G401.6 (cell line): ENCODE measurements around the gene AXIN2.

ENCODE experiments used
- FAIRE-seq: peaks from 2 replicates; lab custom pipeline; 2012; peaks lifted over from hg19 to GRCh38; lab: Jason Lieb, UNC

The AXIN2 gene

DNA sequence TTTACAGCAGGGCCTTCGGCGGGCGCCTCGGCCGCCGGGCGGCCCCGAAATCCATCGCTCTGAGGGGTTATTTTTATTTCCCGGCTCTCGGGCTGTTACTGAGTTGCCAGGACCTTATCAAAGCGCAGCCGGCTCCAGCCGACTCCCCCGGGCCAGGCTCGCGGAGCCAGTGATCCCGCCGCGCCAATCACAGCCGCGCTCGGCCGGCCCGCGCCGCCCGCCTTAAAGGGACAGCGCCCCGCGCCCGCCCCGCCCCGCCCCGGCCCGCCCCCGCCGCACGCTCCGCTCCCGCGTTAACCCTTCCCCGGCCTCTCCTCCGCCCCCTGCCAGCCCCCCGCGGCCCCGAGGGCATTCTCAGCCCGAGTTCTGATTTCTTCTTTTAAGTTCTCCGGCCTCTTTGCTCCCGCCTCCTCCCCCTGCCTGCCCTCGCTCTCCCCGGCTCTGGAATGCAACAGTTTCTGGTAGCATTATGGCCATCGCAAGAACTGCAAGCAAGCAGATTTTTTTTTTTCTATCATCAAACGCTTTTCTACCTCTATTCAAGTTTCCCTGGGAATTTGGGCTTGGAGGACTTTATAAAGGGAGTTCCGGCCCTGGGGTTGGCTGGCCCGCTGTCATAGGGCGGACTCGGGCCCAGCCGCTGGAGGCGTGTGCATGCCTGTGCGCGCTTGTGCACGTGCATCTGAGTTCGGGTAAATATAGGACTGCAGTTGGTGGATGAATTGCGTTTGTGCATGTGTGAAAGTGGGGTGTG, at the start of gene AXIN2:
TSS of gene AXIN2 (minus strand) at position 197 of the 754 bp plus-strand sequence. CDS start 3,028 bp downstream, outside the sequence.
- no peak for FAIRE-seq

DNA sequence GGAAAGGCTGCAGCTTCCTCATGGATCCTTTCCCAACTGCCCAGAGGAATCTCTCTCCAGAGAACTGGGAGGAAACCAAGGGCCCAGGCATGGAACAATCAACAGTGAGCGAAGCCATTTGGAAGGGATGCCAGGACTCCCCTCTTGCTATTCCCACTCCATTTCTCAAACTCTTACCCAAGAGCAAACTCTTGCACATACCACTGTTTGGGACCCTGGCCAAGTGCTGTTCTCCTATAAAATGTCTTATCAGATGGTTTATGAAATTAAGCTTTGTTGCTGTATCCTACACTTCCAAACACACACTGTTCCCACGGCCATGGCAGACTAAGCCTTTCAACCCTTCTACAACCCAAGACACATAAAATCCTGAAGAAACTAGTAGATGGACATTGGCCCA, 48.3 kb upstream of the AXIN2 start:
- no peak for FAIRE-seq

- FAIRE-seq, result no peak
Measured at GRCh38 chr17:65609286-65609685, 47.8 kb upstream of the AXIN2 start.

DNA sequence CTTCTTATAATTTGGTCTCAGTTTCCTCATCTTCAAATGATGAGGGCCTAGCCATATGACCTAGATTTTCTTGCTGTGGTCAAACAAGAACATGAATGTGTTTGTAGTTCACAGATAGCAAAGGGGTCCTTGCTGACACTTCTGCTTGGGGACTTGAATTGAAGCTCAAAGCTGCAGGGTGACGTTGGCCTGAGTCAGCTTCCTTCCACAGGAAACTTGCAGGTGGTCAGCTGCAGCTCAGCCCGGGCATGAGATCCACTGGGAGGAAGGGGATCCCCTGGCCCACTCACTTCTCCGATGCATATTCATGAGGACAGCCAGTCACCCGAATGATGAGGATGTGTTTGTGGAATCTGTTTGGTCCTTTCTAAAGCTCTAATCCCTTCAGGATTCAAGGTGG, 42.6 kb upstream of the AXIN2 start:
- no peak for FAIRE-seq

DNA sequence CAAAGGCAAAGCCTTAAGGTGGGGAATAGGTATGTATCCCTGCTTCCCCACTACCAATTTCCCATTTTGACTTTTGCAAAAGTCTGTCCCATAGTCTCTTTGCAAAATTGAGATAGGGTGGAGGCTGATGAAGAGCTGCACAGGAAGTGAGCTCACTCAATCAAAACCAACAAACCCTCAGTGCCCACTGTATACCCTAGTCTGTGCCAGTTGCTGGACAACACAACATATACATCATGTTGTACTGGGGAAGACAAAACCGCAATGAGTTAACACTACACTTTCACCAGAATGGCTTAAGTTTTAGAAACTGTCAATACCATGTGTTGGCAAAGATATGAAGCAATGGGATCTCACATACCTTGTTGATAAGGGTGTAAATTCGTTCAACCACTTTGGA, 40.4 kb upstream of the AXIN2 start:
- no peak for FAIRE-seq

DNA sequence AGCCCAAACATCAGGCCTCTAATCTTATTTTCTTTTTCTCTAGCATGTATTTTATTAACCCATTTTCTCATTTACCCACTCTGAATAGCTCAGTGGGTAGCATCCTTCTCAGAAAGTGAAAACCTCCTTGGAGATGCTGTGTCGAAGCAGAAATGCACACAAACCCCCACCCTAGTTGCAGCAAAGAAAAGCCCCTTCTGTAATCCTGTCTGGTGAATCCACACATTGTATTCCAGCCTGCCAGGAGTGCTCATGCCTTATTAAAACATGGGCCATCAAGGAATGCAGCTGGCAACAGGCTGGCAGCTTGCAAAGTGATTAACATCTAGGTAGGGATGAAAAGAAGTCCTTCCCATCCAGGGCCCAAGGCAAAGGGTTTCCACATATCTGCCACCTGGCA, 39.7 kb upstream of the AXIN2 start:
- FAIRE-seq, result no peak

DNA sequence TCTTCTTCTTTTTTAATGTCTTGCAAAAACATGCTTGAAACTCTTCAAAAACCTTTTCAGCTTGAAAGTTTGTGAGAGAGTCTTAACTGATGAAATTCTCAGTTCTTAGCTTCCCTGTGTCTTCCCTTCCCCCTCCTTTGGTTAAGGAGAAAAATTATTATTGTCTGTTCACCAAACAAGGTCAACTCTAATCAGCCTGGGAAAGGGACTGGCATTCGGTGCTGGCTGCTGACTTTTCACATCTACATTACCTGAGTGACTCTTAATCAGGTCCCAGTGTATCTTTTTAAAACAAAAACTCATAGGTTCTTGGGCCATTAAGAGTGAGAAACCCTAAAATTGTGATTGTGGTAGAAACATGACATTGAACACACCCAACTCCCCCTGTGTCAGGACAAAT, 39.1 kb upstream of the AXIN2 start:
- no peak for FAIRE-seq

DNA sequence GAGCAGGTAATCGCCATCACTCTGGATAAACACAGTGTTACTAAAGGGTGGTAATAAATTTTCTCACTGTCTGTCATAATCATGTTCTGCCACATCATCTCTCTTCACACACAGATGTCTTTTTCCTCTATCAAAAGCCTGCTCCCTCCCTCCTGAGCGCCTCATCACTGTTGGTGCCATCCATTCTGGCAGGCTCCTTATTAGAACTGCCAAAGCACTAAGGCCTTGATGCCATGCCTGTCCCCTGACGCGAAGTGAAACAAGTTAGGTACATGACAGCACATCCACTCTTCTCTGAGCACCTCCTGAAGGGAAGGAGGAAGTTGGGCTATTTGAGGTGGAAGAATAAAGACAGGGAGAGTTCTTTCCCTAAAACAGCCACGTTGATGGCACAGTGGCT, 38.2 kb upstream of the AXIN2 start:
- FAIRE-seq, result no peak

- no peak for FAIRE-seq
Measured at GRCh38 chr17:65598746-65599145, 37.3 kb upstream of the AXIN2 start.

DNA sequence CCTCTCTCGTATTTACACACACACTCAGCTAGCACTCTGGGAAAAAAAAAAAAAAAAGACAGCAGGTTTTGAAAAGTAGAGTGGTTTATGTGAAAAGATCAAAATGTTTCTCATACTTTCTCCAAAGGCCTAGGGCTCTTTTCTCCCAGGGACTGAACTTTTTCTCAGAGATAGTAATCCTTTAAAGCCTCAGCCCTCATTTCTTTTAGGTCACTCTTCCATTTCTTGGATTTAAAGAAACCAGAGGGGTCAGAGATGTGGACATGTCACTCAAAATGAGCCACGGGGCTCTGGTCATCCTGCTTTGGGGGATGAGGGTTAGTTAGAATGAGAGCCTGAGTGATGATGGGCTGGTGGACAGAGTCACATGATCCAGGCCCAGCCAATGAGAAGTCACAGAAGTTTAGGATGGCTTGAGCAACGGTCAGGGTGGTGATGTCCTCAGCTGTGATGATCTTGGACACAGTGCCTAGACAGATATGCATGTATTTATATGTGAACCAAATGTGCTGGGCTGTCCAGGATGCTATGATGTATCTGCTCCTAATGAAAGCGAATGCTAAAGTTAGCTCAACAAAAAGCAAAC, 33.7 kb upstream of the AXIN2 start:
- no peak for FAIRE-seq

- no peak for FAIRE-seq
Measured at GRCh38 chr17:65593855-65594845, 32.7 kb upstream of the AXIN2 start.

GRCh38 chr17:65593092-65593854, 31.8 kb upstream of the AXIN2 start:
- FAIRE-seq, result no peak

GRCh38 chr17:65592125-65592965, 30.9 kb upstream of the AXIN2 start:
- FAIRE-seq, result no peak

GRCh38 chr17:65589321-65589720, 27.9 kb upstream of the AXIN2 start:
- FAIRE-seq, result no peak

DNA sequence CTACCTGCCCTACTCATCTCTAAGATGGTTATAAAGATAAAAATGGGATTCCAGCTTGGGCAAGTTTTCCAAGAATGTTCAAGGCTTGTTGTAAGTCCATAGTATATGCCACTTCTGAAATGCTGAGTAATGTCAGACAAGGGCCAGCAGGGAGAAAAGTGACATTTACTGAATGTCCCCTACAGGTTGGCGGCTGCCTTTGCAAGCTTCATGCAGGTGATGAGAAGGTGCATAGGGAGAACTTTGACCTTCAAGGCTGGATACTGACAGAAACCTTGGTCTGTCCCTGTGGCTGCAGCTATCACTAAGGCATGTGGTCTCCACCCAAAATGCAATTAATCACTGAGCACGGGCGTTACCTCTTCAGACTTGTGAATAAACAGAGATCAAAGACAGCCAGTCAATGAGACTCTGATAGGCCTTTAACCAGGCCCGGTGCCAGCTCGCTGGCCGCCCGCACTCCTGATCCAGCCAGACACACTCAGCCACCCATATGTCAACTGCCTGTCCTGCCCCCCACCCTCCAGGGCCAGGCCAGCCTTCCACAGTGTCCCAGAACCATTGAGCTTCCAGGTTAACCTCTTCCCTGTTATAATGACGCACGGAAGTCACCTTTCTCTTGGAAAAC, 26.8 kb upstream of the AXIN2 start:
- no peak for FAIRE-seq

DNA sequence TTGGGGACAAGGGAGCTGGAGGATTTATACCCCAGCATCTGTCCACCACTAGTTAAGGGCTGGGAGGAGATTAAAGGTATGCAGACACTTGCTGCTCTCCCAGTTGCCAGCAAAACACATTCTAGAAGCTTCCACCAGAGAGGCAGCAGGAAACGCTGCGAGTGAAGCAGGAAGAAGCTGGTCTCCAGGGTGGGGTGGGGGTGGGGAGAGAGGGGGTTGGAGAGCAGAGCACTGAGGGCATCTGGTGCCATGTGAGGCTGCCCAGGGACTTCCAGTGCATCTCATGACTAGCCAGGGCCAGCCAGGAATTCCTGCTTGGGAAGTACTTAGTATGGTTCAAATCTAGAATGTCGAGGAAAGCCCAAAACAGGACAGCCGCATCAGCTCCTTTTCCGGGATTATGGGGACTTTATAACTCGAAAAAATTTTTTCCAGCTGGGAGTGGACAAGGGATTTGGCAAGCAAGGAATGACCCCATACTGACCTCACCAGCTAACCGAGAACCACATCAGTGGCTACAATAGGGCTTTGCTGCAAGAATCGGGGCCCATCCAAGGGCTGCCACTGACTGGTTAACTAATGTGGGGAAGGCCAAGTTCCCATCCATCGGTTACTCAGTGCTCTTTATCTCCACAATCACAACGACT, 26.2 kb upstream of the AXIN2 start:
- no peak for FAIRE-seq

DNA sequence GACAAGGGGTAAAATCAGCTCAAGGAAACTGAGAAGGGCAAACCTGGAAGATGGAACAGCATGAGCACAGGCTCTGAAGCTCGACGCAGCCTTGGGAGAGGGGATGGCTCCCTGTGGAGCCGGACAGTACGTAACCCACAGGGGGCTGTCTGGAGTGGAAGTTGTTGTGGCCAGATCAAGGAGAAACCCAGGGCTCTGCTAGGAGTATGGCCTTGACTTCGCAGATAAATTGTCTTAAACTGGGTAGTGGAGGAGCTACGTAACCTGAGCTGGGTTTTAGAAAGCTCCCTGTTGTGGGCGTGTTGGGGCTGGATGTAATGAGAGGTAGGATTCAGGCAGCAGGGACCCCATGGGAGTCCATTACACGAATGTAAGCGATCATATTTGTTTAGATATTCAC, 25.5 kb upstream of the AXIN2 start:
- no peak for FAIRE-seq

- no peak for FAIRE-seq
Measured at GRCh38 chr17:65584604-65585521, 23.4 kb upstream of the AXIN2 start.
